GM13976 (cell line): Measurements from ENCODE around the gene A4GALT.

Experiments
- DNase-seq: peaks from one replicate; pipeline ENCODE4 v3.0.0; 2012; ENCODE audit warnings: low spot score
- in situ Hi-C: fragments of 300-500 bp; cut with MboI; formaldehyde crosslinking; loops from one replicate; pipeline ENCODE4 v1.12.0; 2022; ENCODE audit warnings: low sequenced_read_pairs, mixed read lengths, inconsistent platforms; ENCODE audit not compliant: unreplicated experiment
- TF ChIP-seq, protein P1 (sequence below): IDR thresholded peaks from 2 replicates; pipeline ENCODE4 v1.5.1; 2012; ENCODE audit warnings: borderline replicate concordance, mild to moderate bottlenecking; ENCODE audit not compliant: insufficient read depth; ENCODE audit errors: extremely low read depth, missing control alignments, control extremely low read depth

A4GALT gene

DNA sequence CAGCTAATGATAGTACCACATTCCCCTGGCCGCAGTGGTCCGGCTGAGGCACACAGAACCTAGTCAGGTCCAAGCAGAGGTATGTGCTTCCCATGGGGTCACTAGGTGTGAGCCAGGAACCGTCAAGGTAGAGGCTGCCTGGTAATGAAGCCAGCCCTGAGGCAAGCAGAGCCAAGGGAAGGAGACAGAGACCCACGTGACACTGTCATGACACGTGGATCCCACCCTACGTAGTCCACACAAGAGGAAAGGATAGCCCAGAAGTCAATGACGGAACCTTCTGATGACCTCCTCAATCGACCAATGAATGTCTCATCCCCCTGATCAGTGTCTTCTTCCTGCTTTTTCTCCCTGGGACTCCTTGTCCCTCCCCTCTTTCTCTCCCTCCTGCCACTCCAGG lies 19.0 kb downstream of the A4GALT start:
- no peak for DNase-seq
- TF ChIP-seq, protein P1, sequence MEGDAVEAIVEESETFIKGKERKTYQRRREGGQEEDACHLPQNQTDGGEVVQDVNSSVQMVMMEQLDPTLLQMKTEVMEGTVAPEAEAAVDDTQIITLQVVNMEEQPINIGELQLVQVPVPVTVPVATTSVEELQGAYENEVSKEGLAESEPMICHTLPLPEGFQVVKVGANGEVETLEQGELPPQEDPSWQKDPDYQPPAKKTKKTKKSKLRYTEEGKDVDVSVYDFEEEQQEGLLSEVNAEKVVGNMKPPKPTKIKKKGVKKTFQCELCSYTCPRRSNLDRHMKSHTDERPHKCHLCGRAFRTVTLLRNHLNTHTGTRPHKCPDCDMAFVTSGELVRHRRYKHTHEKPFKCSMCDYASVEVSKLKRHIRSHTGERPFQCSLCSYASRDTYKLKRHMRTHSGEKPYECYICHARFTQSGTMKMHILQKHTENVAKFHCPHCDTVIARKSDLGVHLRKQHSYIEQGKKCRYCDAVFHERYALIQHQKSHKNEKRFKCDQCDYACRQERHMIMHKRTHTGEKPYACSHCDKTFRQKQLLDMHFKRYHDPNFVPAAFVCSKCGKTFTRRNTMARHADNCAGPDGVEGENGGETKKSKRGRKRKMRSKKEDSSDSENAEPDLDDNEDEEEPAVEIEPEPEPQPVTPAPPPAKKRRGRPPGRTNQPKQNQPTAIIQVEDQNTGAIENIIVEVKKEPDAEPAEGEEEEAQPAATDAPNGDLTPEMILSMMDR, result no peak
- in situ Hi-C loops, result no loop called here

DNA sequence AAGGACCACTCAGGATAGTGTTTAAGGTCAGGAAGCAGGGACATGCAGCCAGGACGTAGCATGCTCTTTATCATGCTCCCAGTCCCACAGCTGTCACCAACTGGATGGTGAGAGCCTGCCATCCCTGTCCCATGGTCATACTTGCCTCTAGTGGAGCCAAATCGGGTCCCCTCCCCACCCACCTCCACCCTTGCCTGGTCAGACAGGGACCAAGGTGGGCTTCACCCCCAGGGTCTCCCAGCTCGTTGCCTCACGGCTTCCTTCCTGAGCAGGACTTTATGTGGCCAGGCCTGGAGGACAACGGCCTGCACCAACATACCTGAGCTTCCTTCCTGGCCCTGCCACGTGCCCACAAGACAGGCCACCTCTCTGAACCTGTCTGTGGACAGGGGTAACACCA lies 19.8 kb downstream of the A4GALT start:
- in situ Hi-C loops, result no loop called here
- no peak for DNase-seq
- TF ChIP-seq, protein P1, result no peak

DNA sequence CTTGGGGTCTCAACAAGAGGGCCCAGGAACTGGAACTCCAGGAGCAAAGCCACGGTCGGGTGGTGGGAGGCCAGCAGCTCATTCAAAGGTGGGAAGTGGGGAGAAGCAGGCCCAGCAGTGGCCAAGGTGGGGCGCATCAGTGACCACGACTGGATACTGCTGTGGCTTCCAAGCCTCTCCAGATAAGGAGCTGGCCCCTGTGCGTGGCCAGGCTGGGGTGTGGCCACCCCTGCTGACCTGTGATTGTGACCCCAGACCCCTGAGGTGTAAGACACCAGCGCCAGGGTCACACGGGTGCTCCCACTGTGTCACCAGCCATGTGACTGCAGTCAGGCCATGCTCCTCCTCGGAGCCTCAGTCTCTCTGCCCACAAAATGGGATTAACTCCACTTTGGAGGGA lies 20.3 kb downstream of the A4GALT start:
- in situ Hi-C loops, result no loop called here
- no peak for DNase-seq
- TF ChIP-seq, protein P1, result no peak

DNA sequence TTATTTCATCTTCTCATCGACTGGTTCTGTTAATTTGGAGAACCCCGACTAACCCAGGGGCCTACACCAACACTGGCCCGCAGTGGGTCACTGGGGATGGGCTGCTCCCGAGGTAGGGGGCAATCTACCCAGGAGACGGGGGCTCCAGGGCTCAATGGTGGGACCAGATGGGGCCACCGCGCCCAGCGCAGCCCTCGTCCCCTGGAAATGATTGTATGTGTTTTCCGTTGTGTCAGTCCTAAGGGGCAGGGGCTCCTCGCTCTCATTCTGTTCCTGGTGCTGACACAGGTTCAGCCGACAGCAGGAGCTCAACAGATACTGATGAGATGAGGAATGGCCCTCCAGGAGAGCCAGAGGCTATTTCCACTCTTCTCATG lies 20.7 kb downstream of the A4GALT start:
- in situ Hi-C loops, result no loop called here
- DNase-seq, result no peak
- TF ChIP-seq, protein P1, result no peak

DNA sequence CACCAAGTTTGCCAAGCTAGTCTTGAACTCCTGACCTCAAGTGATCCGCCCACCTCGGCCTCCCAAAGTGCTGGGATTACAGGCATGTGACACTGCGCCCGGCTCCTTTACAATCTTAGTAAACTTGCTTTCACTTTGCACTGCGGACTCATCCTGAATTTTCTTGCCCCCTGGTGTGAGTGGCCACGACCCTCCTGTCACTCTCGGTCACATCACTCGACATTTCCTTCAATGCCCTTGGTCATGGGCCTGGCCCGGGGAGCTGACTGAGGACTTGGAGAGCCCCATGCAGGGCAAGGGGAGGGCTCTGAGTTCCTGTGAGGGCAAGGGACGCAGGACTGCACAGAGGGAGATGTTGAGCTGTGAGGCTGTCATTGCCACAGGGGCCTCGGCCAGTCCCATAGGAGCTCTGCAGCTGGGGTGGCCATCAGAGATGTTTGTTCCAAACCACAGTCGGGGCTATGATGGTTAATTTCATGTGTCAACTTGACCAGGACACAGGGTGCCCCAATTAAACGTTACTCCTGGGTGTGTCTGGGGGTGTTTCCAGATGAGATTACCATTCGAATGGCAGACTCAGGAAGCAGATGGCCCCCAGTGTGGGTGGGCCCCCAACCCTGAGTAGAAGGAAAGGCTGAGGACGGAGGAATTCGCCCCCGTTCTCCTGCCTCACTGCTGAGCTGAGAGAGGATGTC lies 21.2 kb downstream of the A4GALT start:
- DNase-seq, result no peak
- TF ChIP-seq, protein P1, result no peak
- in situ Hi-C loops, result no loop called here

DNA sequence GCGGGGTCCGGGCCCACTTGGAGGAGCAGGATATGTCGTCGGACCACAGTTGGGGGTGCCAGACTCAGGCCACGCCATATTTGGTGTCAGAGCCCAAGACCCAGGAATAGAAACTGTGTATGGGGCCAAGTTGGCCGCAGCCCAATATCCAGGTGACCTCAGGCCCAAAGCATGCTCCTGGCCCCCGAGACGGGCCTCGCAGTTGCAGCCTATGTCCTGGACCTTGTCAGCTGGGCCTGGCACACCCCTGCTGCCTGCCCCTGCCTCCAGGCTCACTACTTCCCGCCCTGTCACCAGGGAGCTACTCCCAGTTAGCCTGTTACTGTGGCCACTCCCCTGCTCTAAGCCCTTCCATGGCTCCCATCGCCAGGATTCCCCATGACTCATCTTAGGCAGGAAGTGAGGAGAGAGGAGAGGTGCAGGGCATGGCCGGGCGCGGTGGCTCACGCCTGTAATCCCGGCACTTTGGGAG lies 23.1 kb downstream of the A4GALT start:
- in situ Hi-C loops, result no loop called here
- DNase-seq, result no peak
- TF ChIP-seq, protein P1, result no peak
